T-helper 9 cell (primary cell): ENCODE results near the gene LY9.

Experiments used
- DNase-seq: peaks from one replicate; pipeline ENCODE4 v3.0.0-alpha.2; 2020
- total RNA-seq, 2 donors: gene quantifications; one replicate each; lab custom pipeline; 2026; lab: John Stamatoyannopoulos, UW

Gene LY9
- 84.6 to 122 reads per million in 2 donors for total RNA-seq

- peak; percentile 60 for DNase-seq
These were observed at the start of gene LY9 for GRCh38 chr1:160795951-160796383. Gene LY9 (plus strand): TSS chr1:160796174. CDS start chr1:160796188, 14 bp downstream.

GRCh38 chr1:160746836-160747500, 49.0 kb upstream of the LY9 start:
- no peak for DNase-seq

- no peak for DNase-seq
These were observed 48.3 kb upstream of the LY9 start for GRCh38 chr1:160747717-160748116.

GRCh38 chr1:160748181-160748877, 47.6 kb upstream of the LY9 start:
- DNase-seq = no peak

GRCh38 chr1:160748878-160749269, 47.1 kb upstream of the LY9 start:
- DNase-seq = no peak

- no peak for DNase-seq
These were observed 45.4 kb upstream of the LY9 start for GRCh38 chr1:160750608-160751007.

- DNase-seq = no peak
These were observed 43.6 kb upstream of the LY9 start for GRCh38 chr1:160752406-160752805.

DNA sequence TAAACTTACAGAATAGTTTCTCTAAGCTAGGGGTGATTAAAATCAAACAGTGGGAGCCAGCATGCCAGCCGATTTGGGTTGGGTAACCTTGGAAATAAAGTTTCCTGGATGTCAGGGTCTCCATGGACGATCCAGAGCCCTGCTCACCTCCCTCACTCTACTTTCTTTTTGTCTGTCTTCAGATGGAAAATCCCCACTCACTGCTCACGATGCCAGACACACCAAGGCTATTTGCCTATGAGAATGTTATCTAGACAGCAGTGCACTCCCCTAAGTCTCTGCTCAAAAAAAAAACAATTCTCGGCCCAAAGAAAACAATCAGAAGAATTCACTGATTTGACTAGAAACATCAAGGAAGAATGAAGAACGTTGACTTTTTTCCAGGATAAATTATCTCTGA, 43.0 kb upstream of the LY9 start:
- no peak for DNase-seq

DNA sequence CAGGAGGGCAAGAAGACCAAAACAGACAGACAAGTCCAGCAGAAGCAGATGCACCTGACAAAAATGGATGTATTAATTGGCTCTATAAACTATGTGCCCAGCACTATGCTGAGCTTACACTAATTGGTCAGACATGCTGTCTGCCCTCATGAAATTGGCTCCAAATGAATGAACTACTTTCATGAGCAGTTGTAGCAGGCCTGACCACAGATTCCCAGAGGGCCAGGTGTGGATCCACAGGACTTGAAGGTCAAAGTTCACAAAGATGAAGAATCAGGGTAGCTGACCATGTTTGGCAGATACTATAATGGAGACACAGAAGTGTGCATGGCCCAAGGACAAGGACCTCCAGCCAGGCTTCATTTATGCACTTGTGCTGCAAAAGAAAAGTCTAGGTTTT, 42.4 kb upstream of the LY9 start:
- no peak for DNase-seq

DNA sequence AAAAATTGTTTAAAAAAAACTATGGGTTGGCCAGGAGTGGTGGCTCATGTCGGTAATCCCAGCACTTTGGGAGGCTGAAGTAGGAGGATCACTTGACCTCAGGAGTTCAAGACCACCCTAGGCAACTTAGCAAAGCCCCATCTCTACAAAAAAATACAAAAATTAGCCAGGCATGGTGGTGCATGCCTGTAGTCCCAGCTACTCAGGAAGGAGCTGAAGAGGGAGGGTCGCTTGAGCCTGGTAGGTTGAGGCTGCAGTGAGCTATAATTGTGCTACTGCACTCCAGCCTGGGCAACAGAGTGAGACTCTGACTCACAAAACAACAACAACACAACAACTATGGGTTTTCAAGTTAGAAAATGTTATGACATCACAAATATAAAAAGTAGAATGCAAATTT, 40.5 kb upstream of the LY9 start:
- no peak for DNase-seq

GRCh38 chr1:160755911-160756848, 39.8 kb upstream of the LY9 start:
- DNase-seq = no peak

DNA sequence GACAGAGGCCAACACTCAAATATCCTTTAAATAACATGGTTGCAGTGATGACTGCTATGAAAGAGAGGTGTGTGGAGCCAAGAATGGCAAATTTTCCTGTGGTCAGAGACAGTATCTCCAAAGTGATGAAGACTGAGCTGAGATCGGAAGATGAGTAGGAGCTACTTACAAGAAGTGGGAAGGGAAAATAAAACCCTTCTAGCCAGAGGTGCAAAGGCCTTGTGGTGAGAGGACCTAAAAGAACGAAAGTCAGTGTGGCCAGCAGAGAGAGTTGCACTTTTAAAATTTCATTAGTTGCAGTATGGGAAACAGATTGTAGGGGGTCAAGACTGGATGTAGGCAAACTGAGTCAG, 39.1 kb upstream of the LY9 start:
- DNase-seq = no peak

DNA sequence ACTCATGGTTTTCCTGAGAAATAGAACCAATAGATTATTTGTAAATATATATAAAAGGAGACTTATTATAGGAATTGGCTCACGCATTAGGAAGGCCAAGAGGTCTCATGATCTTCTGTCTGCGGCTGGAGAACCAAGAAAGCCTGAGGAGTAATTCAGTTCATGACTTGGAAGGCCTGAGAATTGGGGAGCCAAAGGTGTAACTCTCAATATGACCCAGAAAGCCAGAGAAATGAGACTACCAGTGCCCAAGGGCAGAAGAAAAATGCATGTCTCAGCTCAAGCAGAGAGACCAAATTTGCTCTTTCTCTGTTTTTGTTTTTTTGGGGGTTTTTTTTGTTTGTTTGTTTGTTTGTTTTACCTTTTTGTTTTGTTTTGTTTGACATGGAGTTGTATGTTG, 37.5 kb upstream of the LY9 start:
- no peak for DNase-seq

DNA sequence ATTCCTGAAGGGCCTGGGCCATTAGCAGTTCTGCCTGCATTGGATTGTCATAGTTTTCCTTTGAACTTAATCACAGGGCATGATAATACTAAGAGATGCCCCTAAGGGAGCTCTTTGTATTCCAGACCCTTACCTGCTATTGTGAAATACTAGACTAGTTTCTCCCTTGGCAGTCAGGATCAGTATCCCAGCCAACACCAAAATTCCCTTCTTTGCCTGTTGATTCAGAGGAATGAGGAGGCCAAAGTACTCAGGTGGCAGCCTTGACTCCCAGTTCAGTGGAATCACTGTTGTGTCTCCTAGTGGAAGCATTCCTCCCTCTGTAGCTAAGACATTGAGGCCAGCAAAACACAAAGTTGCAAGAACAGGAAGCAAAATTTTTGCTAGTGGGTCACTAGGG, 36.2 kb upstream of the LY9 start:
- DNase-seq = no peak

GRCh38 chr1:160761046-160761445, 34.9 kb upstream of the LY9 start:
- no peak for DNase-seq

- DNase-seq = no peak
These were observed 34.1 kb upstream of the LY9 start for GRCh38 chr1:160761886-160762285.

DNA sequence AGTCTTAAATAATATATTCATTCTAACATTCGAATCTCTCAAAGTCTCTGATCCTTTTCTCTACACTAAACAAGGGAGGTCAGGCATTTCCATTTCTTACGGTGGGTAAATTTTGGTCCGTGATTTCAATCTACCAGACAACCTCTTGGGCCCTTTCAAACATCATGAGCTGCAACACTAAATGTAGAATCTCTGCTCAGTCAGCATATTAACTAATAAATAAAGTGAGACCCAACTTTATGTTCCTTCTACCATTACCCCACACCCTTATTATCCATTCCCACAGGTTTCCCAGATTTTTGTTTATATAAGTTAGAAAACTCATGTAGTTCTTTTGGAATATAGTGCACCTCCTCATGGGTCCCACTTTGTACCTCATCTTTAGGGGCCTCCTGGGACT, 32.0 kb upstream of the LY9 start:
- DNase-seq = no peak

DNA sequence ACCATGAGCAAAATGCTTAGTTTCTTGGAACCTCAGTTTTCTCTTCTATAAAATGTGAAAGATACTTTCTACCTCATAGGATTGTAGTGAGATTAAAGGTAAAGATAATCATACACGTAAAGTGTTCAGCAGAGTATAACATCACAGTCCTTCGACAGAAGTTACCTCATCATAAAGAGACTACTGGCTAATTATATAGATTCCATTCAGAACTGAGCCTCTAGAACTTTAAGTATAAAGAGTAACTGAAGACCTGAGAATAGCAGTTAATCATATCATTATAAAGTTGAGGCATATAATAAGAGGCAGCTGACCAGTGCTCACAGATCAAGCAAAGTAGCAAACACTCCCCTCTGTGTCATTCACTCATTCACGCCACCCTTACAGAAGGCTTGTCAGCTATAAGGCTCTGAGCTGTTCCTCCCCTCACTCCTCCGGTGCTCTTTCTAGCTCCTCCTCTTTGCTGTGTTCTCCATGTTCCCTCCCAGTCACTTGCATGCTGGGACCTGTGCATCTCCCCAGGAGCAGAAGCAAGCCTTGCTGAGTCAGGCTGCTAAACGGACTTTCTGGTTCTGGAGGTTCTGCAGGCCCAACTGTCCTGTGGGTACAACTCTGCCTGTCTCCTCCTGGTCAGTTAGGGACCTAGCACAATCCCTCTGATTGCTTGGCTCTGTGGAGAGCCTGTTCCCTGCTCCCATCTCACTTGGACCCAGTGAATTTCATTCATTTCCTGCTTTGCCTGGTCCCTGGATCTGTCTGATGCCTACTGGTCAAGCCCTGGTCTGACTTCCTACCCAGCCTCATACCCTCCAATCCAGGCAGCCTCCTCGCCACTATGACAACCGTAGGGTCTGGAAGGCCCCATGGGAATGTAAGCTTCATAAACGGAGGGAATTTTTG, 28.3 kb upstream of the LY9 start:
- DNase-seq = no peak

- DNase-seq = peak; percentile 73
These were observed 27.7 kb upstream of the LY9 start for GRCh38 chr1:160768295-160768657.

DNA sequence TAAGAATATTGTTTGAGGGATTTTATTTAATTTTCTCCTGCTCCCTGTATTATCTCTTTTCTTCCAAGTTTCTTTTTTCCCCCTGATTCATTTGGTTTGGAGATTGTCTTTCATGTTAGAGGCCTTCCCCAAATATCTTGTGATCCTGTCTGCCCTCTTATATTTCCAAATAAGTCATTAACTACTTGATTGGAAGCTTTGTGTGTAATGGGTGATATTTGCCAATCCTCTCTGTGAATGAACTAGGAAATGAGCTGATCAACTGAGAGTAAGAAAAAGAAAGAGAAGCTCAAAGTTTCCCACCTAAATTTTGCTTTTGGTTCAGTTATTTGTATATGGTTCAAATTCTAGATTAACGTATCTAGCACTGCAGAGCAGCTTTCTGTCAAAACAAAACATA, 23.6 kb upstream of the LY9 start:
- DNase-seq = no peak

DNA sequence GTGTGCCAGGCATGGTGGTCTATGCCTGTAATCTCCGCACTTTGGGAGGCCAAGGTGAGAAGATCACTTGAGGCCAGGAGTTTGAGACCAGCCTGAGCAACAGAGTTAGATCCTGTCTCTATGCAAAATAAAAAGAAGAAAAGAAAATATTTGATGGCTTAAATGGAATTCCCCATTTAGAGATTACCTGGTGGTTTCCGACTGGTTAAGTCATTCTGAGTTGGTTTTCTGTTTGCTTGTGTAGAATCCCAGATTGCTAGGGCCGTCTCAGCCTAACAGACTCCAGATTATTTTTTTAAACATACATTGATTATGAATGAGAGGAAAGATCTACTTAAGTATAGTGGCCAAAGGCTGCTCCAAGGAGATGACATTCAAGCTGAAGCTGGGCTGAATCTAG, 22.9 kb upstream of the LY9 start:
- no peak for DNase-seq

- DNase-seq = no peak
These were observed 20.9 kb upstream of the LY9 start for GRCh38 chr1:160774886-160775719.
